Measurements from ENCODE around the gene ATOSA.

Gene ATOSA

DNA sequence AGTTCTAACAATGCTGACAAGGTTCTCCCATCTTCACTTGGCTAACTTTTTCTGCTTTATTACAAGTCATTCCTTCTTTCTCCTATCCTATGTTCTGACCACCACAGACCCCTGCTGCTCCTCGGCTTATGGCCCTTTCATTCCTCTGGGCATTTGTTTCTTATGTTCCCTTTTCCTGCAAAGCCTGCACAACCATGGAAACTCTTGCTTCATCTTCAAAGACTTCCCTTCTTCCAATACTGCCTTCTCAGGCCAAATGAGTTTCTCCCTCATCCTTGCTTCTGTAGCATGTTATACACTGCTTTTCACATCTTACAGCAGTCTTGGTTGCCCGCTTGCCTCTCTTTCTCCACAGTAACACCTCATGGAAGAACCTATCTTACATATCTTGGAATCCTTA lies 17.9 kb upstream of the ATOSA start:
- no peak for DNase-seq (ENCODE audit: insufficient read length, low spot score)
- no peak for FAIRE-seq
- no peak for TF ChIP-seq POLR2AphosphoS5 (IDR thresholded peaks at IDR 0.05; ENCODE audit: low read depth, low read length)
- no peak for TF ChIP-seq PAX5 (IDR thresholded peaks at IDR 0.05; ENCODE audit: insufficient read depth, low read length, severe bottlenecking)
- TF ChIP-seq TAF1 (IDR thresholded peaks at IDR 0.05; ENCODE audit: low read depth, low read length), result no peak
- TF ChIP-seq POLR2A (IDR thresholded peaks at IDR 0.05; ENCODE audit: low read depth, low read length), result no peak
- no peak for TF ChIP-seq SPI1 (IDR thresholded peaks at IDR 0.05; ENCODE audit: low read depth, low read length)
- TF ChIP-seq POU2F2 (IDR thresholded peaks at IDR 0.05; ENCODE audit: low read depth, low read length), result no peak

DNA sequence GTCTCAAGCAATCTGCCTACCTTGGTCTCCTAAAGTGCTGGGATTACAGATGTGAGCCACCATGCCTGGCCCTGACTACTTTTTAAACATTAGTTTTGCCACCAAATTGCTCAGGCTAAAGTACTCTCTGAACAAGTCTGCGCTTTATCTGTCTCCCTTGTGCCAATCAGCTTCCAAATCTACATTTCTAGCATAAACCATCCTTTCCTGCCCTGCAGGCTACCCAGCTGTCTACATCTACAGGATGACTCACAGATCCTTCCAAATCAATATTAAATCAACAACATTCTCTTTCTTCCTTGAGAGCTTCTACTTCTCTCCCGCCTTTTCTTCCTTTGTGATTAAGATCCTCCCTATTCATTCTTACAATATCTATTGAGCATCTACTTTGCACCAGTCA lies 16.0 kb upstream of the ATOSA start:
- no peak for FAIRE-seq
- DNase-seq (ENCODE audit: insufficient read length, low spot score), result no peak
- TF ChIP-seq POU2F2 (IDR thresholded peaks at IDR 0.05; ENCODE audit: low read depth, low read length) (no peak), POLR2AphosphoS5 (IDR thresholded peaks at IDR 0.05; ENCODE audit: low read depth, low read length) (no peak), SPI1 (IDR thresholded peaks at IDR 0.05; ENCODE audit: low read depth, low read length) (no peak), POLR2A (IDR thresholded peaks at IDR 0.05; ENCODE audit: low read depth, low read length) (no peak), TAF1 (IDR thresholded peaks at IDR 0.05; ENCODE audit: low read depth, low read length) (no peak), PAX5 (IDR thresholded peaks at IDR 0.05; ENCODE audit: insufficient read depth, low read length, severe bottlenecking) (no peak)

DNA sequence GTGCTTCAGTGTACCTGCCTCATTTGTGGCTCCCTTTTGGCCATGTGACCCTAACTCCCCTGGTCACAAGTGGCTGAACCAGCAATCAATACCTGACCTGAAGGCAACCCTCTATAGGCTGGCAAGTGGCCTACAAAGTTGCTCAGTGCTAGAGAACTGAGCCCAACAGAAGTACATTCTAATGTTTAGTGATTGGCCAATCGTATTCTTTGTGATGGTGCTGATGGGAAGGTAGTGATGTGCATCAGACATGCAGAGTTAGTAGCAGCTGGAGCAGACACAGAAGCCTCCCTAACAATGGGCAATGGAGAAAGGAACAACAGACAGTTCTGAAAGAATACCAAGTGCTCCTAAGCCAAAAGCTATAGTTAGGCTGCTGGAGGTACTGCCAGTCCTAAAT lies 10.4 kb upstream of the ATOSA start:
- TF ChIP-seq PAX5 (IDR thresholded peaks at IDR 0.05; ENCODE audit: insufficient read depth, low read length, severe bottlenecking), result no peak
- TF ChIP-seq TAF1 (IDR thresholded peaks at IDR 0.05; ENCODE audit: low read depth, low read length), result no peak
- no peak for TF ChIP-seq POLR2AphosphoS5 (IDR thresholded peaks at IDR 0.05; ENCODE audit: low read depth, low read length)
- TF ChIP-seq POLR2A (IDR thresholded peaks at IDR 0.05; ENCODE audit: low read depth, low read length), result no peak
- no peak for TF ChIP-seq SPI1 (IDR thresholded peaks at IDR 0.05; ENCODE audit: low read depth, low read length)
- TF ChIP-seq POU2F2 (IDR thresholded peaks at IDR 0.05; ENCODE audit: low read depth, low read length), result no peak
- no peak for FAIRE-seq
- no peak for DNase-seq (ENCODE audit: insufficient read length, low spot score)

DNA sequence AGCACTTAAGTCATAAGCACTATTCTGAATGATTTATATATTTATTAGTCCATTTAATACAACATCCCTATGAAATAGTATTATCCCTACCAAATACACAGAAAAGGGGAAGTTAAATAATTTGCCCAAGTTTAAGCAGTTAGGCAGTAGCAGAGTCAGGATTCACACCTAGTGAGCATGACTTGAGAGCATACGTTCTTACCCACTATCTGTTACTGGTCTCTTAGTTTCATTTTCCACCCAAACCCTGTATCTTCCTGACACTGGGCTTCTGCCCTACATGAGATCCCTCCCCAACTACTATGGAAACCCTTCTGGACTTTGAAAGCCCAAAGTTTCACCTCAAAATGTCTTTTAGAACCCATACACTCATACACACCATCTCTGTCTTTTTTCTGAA lies 4.4 kb upstream of the ATOSA start:
- FAIRE-seq (peak; percentile 82), DNase-seq (ENCODE audit: insufficient read length, low spot score) (no peak)
- TF ChIP-seq POLR2AphosphoS5 (IDR thresholded peaks at IDR 0.05; ENCODE audit: low read depth, low read length) (no peak), PAX5 (IDR thresholded peaks at IDR 0.05; ENCODE audit: insufficient read depth, low read length, severe bottlenecking) (no peak), POLR2A (IDR thresholded peaks at IDR 0.05; ENCODE audit: low read depth, low read length) (no peak), TAF1 (IDR thresholded peaks at IDR 0.05; ENCODE audit: low read depth, low read length) (no peak), POU2F2 (IDR thresholded peaks at IDR 0.05; ENCODE audit: low read depth, low read length) (no peak), SPI1 (IDR thresholded peaks at IDR 0.05; ENCODE audit: low read depth, low read length) (no peak)

DNA sequence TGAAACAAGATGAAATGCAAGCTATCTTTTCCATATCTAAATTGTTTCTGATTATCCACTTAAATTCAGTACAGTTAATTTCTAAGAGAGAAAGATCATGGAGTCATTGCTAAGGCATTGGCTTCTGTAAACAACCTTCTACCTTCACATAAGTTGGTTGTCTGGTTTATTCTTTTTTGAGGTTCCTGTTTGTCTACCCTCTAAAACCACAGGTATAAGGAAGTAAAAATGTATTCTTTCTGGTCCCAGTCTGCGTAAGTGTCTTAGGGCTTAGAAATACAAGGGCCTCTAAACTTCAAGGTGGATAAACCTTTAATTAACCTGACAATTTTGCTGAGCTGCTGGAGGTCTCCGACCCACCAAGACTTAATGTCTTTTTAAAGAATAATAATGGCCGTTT lies 3.6 kb upstream of the ATOSA start:
- TF ChIP-seq TAF1 (IDR thresholded peaks at IDR 0.05; ENCODE audit: low read depth, low read length) (no peak), PAX5 (IDR thresholded peaks at IDR 0.05; ENCODE audit: insufficient read depth, low read length, severe bottlenecking) (no peak), POLR2A (IDR thresholded peaks at IDR 0.05; ENCODE audit: low read depth, low read length) (no peak), POLR2AphosphoS5 (IDR thresholded peaks at IDR 0.05; ENCODE audit: low read depth, low read length) (no peak), SPI1 (IDR thresholded peaks at IDR 0.05; ENCODE audit: low read depth, low read length) (no peak), POU2F2 (IDR thresholded peaks at IDR 0.05; ENCODE audit: low read depth, low read length) (no peak)
- no peak for DNase-seq (ENCODE audit: insufficient read length, low spot score)
- FAIRE-seq, result peak; percentile 84

DNA sequence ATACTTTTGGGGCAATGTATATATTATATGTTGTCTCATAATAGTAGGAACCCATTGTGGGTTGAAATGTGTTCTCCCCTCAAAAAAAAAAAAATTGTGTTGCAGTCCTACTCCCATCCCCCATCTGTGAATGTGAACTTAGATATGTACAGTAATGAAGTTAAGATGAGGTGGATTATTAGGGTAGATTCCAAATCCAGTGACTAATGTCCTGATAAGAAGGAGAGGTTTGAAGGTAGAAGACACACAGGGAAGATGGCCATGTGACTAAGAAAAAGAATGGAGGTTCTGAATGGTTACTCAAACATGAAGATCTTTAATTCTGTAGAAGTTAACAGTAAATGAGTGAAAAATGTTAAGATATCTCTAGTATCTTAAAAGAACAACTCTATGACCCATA lies 3.0 kb upstream of the ATOSA start:
- no peak for TF ChIP-seq POLR2AphosphoS5 (IDR thresholded peaks at IDR 0.05; ENCODE audit: low read depth, low read length)
- TF ChIP-seq TAF1 (IDR thresholded peaks at IDR 0.05; ENCODE audit: low read depth, low read length), result no peak
- no peak for TF ChIP-seq SPI1 (IDR thresholded peaks at IDR 0.05; ENCODE audit: low read depth, low read length)
- FAIRE-seq, result no peak
- DNase-seq (ENCODE audit: insufficient read length, low spot score), result no peak

DNA sequence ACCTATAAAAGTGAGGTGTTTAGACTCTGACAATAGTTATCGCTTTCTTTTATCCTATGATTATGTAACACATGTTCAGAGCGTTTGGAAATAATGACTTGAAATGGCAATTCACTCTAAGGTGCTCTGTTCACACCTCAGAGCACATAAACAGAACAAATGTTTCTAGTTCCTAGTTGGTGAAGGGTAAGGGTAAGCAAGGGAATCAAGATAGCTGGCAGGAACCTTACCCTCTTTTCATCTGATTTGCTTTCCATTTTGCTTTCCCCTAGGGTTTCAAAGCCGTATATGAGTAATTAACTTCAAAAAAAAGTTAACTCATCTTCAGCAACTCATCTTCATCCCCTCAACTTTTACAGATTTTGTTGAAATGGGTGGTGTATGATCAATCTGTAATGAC lies 2.3 kb upstream of the ATOSA start:
- TF ChIP-seq TAF1 (IDR thresholded peaks at IDR 0.05; ENCODE audit: low read depth, low read length) (no peak), POU2F2 (IDR thresholded peaks at IDR 0.05; ENCODE audit: low read depth, low read length) (no peak), SPI1 (IDR thresholded peaks at IDR 0.05; ENCODE audit: low read depth, low read length) (no peak), PAX5 (IDR thresholded peaks at IDR 0.05; ENCODE audit: insufficient read depth, low read length, severe bottlenecking) (no peak), POLR2A (IDR thresholded peaks at IDR 0.05; ENCODE audit: low read depth, low read length) (no peak), POLR2AphosphoS5 (IDR thresholded peaks at IDR 0.05; ENCODE audit: low read depth, low read length) (no peak)
- FAIRE-seq (peak; percentile 50), DNase-seq (ENCODE audit: insufficient read length, low spot score) (no peak)

DNA sequence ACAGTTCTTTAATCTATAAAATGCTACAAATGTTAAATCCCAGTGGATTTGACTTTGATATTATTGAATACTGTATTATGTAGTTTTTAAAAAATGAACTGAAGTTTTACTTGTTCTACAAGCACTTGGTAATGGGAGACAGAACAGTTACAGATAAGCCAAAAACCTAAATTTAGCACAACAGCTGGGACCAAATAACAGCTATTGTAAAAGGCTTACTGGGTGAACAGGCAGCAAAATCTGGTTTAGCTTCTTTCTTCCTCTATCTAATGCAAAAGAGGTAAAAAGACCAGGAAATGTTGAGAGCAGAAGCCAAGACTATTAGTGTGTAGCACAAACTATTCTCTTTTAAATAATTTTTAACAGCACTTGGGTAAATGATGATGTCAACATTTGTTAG lies 1.6 kb upstream of the ATOSA start:
- FAIRE-seq, result no peak
- no peak for TF ChIP-seq POLR2AphosphoS5 (IDR thresholded peaks at IDR 0.05; ENCODE audit: low read depth, low read length)
- no peak for TF ChIP-seq POLR2A (IDR thresholded peaks at IDR 0.05; ENCODE audit: low read depth, low read length)
- TF ChIP-seq SPI1 (IDR thresholded peaks at IDR 0.05; ENCODE audit: low read depth, low read length), result no peak
- no peak for TF ChIP-seq POU2F2 (IDR thresholded peaks at IDR 0.05; ENCODE audit: low read depth, low read length)
- no peak for TF ChIP-seq TAF1 (IDR thresholded peaks at IDR 0.05; ENCODE audit: low read depth, low read length)
- TF ChIP-seq PAX5 (IDR thresholded peaks at IDR 0.05; ENCODE audit: insufficient read depth, low read length, severe bottlenecking), result no peak
- no peak for DNase-seq (ENCODE audit: insufficient read length, low spot score)

DNA sequence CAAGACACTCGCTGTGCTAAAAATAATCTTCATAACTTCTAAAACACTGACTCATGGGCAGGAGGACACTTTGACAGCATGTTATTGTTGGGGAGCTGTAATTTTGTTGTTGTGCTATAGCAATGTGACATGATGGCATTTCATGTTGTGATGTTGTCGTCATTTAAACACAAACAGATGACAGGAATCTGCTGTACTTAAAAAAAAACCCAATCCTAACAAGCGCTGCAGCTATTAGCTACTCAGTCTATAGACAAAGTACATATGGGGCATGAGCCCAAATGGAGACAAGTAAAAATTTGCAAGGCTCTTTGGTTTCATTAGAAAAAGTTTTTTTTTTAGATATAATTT lies 828 bp upstream of the ATOSA start:
- no peak for DNase-seq (ENCODE audit: insufficient read length, low spot score)

More for the DNA sequence above, 828 bp upstream of the ATOSA start:
- FAIRE-seq, result peak; percentile 20
- no peak for TF ChIP-seq POLR2A (IDR thresholded peaks at IDR 0.05; ENCODE audit: low read depth, low read length)
- no peak for TF ChIP-seq SPI1 (IDR thresholded peaks at IDR 0.05; ENCODE audit: low read depth, low read length)
- no peak for TF ChIP-seq PAX5 (IDR thresholded peaks at IDR 0.05; ENCODE audit: insufficient read depth, low read length, severe bottlenecking)
- TF ChIP-seq POLR2AphosphoS5 (IDR thresholded peaks at IDR 0.05; ENCODE audit: low read depth, low read length), result no peak
- no peak for TF ChIP-seq TAF1 (IDR thresholded peaks at IDR 0.05; ENCODE audit: low read depth, low read length)
- TF ChIP-seq POU2F2 (IDR thresholded peaks at IDR 0.05; ENCODE audit: low read depth, low read length), result no peak
